Thyroid gland (tissue), 4 donors: ENCODE results near the gene MAFG.

Source experiments
- CTCF ChIP-seq, 6 experiments: fragments of 200-600 bp in 3 of 6; fragments of 450-650 bp in 3 of 6; sonication (generic) in 3 of 6; IDR thresholded peaks; one replicate each; pipeline ENCODE4 v1.5.1; 2016 to 2019; ENCODE audit warnings: antibody characterized with exemption in 6 of 6, mild to moderate bottlenecking in 2 of 6, inconsistent platforms in 1 of 6, moderate library complexity in 1 of 6
- POLR2A ChIP-seq, 2 donors: fragments of 450-650 bp; IDR thresholded peaks; one replicate each; pipeline ENCODE4 v1.6.1; 2017; ENCODE audit warnings: antibody characterized with exemption in 2 of 2, mild to moderate bottlenecking in 2 of 2, moderate library complexity in 1 of 2

DNA sequence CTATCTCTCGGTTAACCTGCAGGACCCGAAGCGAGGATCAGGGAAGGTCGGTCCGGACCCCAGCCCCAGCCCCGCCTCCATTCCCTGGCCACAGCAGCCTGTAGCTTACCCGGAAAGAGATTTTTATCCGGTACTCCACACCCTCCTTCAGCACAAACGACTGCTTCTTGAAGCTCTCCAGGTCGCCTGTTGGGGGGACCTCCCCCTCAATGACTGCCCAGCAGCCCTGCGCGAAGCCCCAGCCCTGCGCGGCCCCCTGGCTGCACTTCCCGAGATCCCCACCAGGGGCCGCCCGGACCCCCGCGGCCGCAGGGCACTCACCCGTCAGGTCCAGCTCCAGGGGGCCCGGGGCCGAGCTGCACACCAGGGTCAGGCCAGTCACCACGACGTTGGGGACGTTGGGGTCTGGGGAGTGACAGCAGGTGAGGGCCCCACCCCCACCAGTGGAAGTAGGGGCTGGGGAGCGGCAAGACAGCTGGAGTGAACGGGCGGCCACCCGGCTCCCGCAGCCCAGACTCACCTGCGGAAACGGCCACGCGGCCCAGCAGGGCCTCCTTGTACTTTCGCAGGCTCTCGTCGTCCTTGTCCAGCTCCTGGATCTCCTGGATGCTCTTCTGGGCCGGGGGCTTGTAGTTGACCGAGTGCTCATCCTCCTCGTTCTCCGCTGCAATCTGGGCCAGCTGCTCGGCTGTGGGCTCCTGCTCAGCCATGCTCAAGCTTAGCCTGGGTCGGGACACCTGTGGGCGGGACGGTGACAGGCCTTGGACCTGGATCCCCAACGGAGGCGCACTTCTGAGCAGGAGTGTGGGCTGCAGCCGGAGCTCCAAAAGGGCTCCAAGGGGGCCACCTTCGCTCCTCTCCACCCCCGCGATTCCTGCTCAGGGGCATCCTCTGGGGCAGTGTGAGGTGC, 58.1 kb downstream of the MAFG start:
- TF ChIP-seq POLR2A (IDR thresholded peaks at IDR 0.05) = no peak
- TF ChIP-seq CTCF (IDR thresholded peaks at IDR 0.05) = peak; percentile 63 to 88 (median 66)
